ENCODE results near the gene ELK1.

The ELK1 gene

GRCh38 chrX:47644557-47645091 is 5.7 kb downstream of the ELK1 start:
- DNase-seq (ENCODE audit: low spot score), result no peak

GRCh38 chrX:47643926-47644325 is 6.4 kb downstream of the ELK1 start:
- DNase-seq (ENCODE audit: low spot score), result no peak

- no peak for DNase-seq (ENCODE audit: low spot score)
Measured at GRCh38 chrX:47638816-47639215, 11.5 kb downstream of the ELK1 start.

GRCh38 chrX:47637546-47638195 is 12.7 kb downstream of the ELK1 start:
- DNase-seq (ENCODE audit: low spot score), result no peak

- no peak for DNase-seq (ENCODE audit: low spot score)
Measured at GRCh38 chrX:47634871-47635575, 15.3 kb downstream of the ELK1 start.

- no peak for DNase-seq (ENCODE audit: low spot score)
Measured at GRCh38 chrX:47633689-47634590, 16.4 kb downstream of the ELK1 start.

GRCh38 chrX:47632666-47633065 is 17.7 kb downstream of the ELK1 start:
- DNase-seq (ENCODE audit: low spot score), result no peak

GRCh38 chrX:47631676-47632075 is 18.7 kb downstream of the ELK1 start:
- no peak for DNase-seq (ENCODE audit: low spot score)

- DNase-seq (ENCODE audit: low spot score), result no peak
Measured at GRCh38 chrX:47629419-47630200, 20.8 kb downstream of the ELK1 start, which contains the start of gene CFP. TSS of gene CFP (minus strand) at chrX:47629930. CDS start at chrX:47629844, 86 bp downstream.

GRCh38 chrX:47628982-47629381 is 21.4 kb downstream of the ELK1 start:
- DNase-seq (ENCODE audit: low spot score), result peak; percentile 31

GRCh38 chrX:47625365-47625764 is 25.0 kb downstream of the ELK1 start:
- no peak for DNase-seq (ENCODE audit: low spot score)

GRCh38 chrX:47623540-47624027 is 26.8 kb downstream of the ELK1 start:
- peak; percentile 80 for DNase-seq (ENCODE audit: low spot score)

- DNase-seq (ENCODE audit: low spot score), result no peak
Measured at GRCh38 chrX:47621851-47622250, 28.5 kb downstream of the ELK1 start.

GRCh38 chrX:47620303-47620685 is 30.1 kb downstream of the ELK1 start:
- DNase-seq (ENCODE audit: low spot score), result no peak

GRCh38 chrX:47619486-47620302 is 30.7 kb downstream of the ELK1 start, which contains the start of gene SYN1:
TSS of gene SYN1 (minus strand) at chrX:47619857. CDS start at chrX:47619728, 129 bp downstream.
- DNase-seq (ENCODE audit: low spot score), result peak; percentile 79

- DNase-seq (ENCODE audit: low spot score), result no peak
Measured at GRCh38 chrX:47618923-47619485, 31.4 kb downstream of the ELK1 start.

- DNase-seq (ENCODE audit: low spot score), result no peak
Measured at GRCh38 chrX:47614618-47615017, 35.7 kb downstream of the ELK1 start.

GRCh38 chrX:47613082-47613481 is 37.3 kb downstream of the ELK1 start:
- peak; percentile 29 for DNase-seq (ENCODE audit: low spot score)

- DNase-seq (ENCODE audit: low spot score), result no peak
Measured at GRCh38 chrX:47612418-47612817, 37.9 kb downstream of the ELK1 start.

GRCh38 chrX:47611926-47612325 is 38.4 kb downstream of the ELK1 start:
- no peak for DNase-seq (ENCODE audit: low spot score)
